Coronary artery (tissue), 2 donors: ENCODE results near the gene IL17RD.

Source experiments
- DNase-seq: peaks from one replicate; pipeline ENCODE4 v3.0.0-alpha.2; 2017; ENCODE audit warnings: low spot score
- H3K27ac ChIP-seq, 2 donors: fragments of 200-600 bp; sonication (generic); one replicate each; pipeline ENCODE4 v1.5.1; 2016 to 2019
- H3K4me3 ChIP-seq: fragments of 200-600 bp; sonication (generic); 2 replicates; pipeline ENCODE4 v1.5.1; 2016; ENCODE audit warnings: mild to moderate bottlenecking, moderate library complexity
- CTCF ChIP-seq: fragments of 200-600 bp; sonication (generic); IDR thresholded peaks from one replicate; pipeline ENCODE4 v1.5.1; 2019; ENCODE audit warnings: antibody characterized with exemption

The IL17RD gene

GRCh38 chr3:57048728-57049127, 116.4 kb downstream of the IL17RD start:
- no peak for TF ChIP-seq CTCF
- H3K4me3 ChIP-seq: no peak overlapping the region
- DNase-seq: no peak
- H3K27ac ChIP-seq: peak overlapping the region in 1 of 2 donors; percentile 31

GRCh38 chr3:57048052-57048671, 117.0 kb downstream of the IL17RD start:
- peak overlapping the region in 1 of 2 donors; percentile 31 for H3K27ac ChIP-seq
- no peak for DNase-seq
- TF ChIP-seq CTCF: no peak
- no peak overlapping the region for H3K4me3 ChIP-seq

GRCh38 chr3:57046101-57046765, 118.9 kb downstream of the IL17RD start:
- Histone ChIP-seq H3K27ac (no peak overlapping the region), H3K4me3 (no peak overlapping the region)
- TF ChIP-seq CTCF: no peak
- DNase-seq: no peak

- Histone ChIP-seq H3K4me3 (no peak overlapping the region), H3K27ac (no peak overlapping the region)
- DNase-seq: no peak
- no peak for TF ChIP-seq CTCF
These were observed 121.6 kb downstream of the IL17RD start for GRCh38 chr3:57043518-57043917.

GRCh38 chr3:57041674-57042073, 123.5 kb downstream of the IL17RD start:
- DNase-seq: no peak
- no peak overlapping the region for H3K4me3 ChIP-seq
- no peak overlapping the region for H3K27ac ChIP-seq
- no peak for TF ChIP-seq CTCF
